H7 (cell line): ENCODE results near the gene OR5K2. TPM values are rescaled to one million over a fixed set of nuclear protein-coding genes. Genes with fewer than 3 reads are reported as not detected.

ENCODE experiments used
- DNase-seq: peaks from one replicate; pipeline ENCODE4 v3.0.0; 2012
- H3K27me3 ChIP-seq: 2 replicates; pipeline ENCODE4 v1.6.0; 2011; ENCODE audit warnings: mild to moderate bottlenecking, low read length; ENCODE audit not compliant: control insufficient read depth, insufficient read depth
- H3K36me3 ChIP-seq: replicated peaks from 2 replicates; pipeline ENCODE4 v1.5.1; 2011; ENCODE audit warnings: low read length; ENCODE audit not compliant: control insufficient read depth, insufficient read depth
- H3K4me3 ChIP-seq: 2 replicates; pipeline ENCODE4 v1.5.1; 2011; ENCODE audit warnings: low read depth, mild to moderate bottlenecking, control low read depth, low read length, moderate library complexity; ENCODE audit not compliant: insufficient read depth
- total RNA-seq: library from RNA; depleted of rRNA; stranded (reverse); fragments of >200 nt; shearing (Covaris generic); gene quantifications from 2 replicates; pipeline ENCODE4 v1.2.3, GENCODE V29; 2014; rRNA removed

OR5K2 gene
- total RNA-seq, 1 experiment from 2014 or later: not detected

GRCh38 chr3:98532709-98533571, 35.5 kb downstream of the OR5K2 start:
- Histone ChIP-seq H3K27me3 (no peaks in the 10 kb centered on the region), H3K4me3 (no peak overlapping the region), H3K36me3 (no peaks in the 10 kb centered on the region)
- no peak for DNase-seq

GRCh38 chr3:98534168-98534567, 36.7 kb downstream of the OR5K2 start:
- DNase-seq: no peak
- Histone ChIP-seq H3K4me3 (no peak overlapping the region), H3K27me3 (no peaks in the 10 kb centered on the region), H3K36me3 (no peaks in the 10 kb centered on the region)

- H3K36me3 ChIP-seq: no peaks in the 10 kb centered on the region
- no peak for DNase-seq
- H3K27me3 ChIP-seq: no peaks in the 10 kb centered on the region
- H3K4me3 ChIP-seq: no peak overlapping the region
These were observed 37.3 kb downstream of the OR5K2 start for GRCh38 chr3:98534734-98535133.

- Histone ChIP-seq H3K27me3 (no peaks in the 10 kb centered on the region), H3K36me3 (no peaks in the 10 kb centered on the region), H3K4me3 (no peak overlapping the region)
- no peak for DNase-seq
These were observed 39.1 kb downstream of the OR5K2 start for GRCh38 chr3:98536456-98537017.

GRCh38 chr3:98540346-98540745, 42.9 kb downstream of the OR5K2 start:
- DNase-seq: no peak
- Histone ChIP-seq H3K27me3 (no peaks in the 10 kb centered on the region), H3K36me3 (no peaks in the 10 kb centered on the region), H3K4me3 (no peak overlapping the region)

- Histone ChIP-seq H3K27me3 (no peaks in the 10 kb centered on the region), H3K36me3 (no peaks in the 10 kb centered on the region), H3K4me3 (no peak overlapping the region)
- DNase-seq: no peak
These were observed 44.2 kb downstream of the OR5K2 start for GRCh38 chr3:98541695-98542094.

GRCh38 chr3:98542623-98543022, 45.1 kb downstream of the OR5K2 start:
- no peak overlapping the region for H3K4me3 ChIP-seq
- H3K27me3 ChIP-seq: no peaks in the 10 kb centered on the region
- DNase-seq: no peak
- H3K36me3 ChIP-seq: no peaks in the 10 kb centered on the region

- DNase-seq: no peak
- Histone ChIP-seq H3K4me3 (no peak overlapping the region), H3K36me3 (no peaks in the 10 kb centered on the region), H3K27me3 (no peaks in the 10 kb centered on the region)
These were observed 48.5 kb downstream of the OR5K2 start for GRCh38 chr3:98545940-98546339.

Other genes with a start within 250 kb of the OR5K2 start
- not detected in 2 replicates for gene OR5H6, start 233.4 kb upstream of the OR5K2 start, total RNA-seq
- not detected in 2 replicates for gene OR5H2, start 215.2 kb upstream of the OR5K2 start, total RNA-seq
- gene OR5K4, start 143.8 kb upstream of the OR5K2 start, total RNA-seq: not detected in 2 replicates
- not detected in 2 replicates for gene OR5K3, start 107.0 kb upstream of the OR5K2 start, total RNA-seq
- not detected in 2 replicates for gene OR5K1, start 34.5 kb upstream of the OR5K2 start, total RNA-seq
- gene CLDND1, start 25.2 kb downstream of the OR5K2 start, total RNA-seq: 55.2 and 58.1 TPM in 2 replicates
- gene GPR15, start 34.3 kb downstream of the OR5K2 start, total RNA-seq: not detected in 2 replicates
- gene CPOX, start 95.9 kb downstream of the OR5K2 start, total RNA-seq: 36.6 and 39.4 TPM in 2 replicates